GM23338 (cell line): ENCODE data around the gene CABLES1. TPM values are rescaled to one million over a fixed set of nuclear protein-coding genes. Genes with fewer than 3 reads are reported as not detected.

Experiments
- ATAC-seq: fragments of 200-7000 bp; cut with Tn5 transposase; 3 replicates; pipeline ENCODE4 v1.9.1; 2020
- DNase-seq: peaks from one replicate; pipeline ENCODE4 v3.0.0-alpha.2; 2015; ENCODE audit warnings: low spot score
- H2AFZ ChIP-seq: fragments of 200-600 bp; sonication (generic); 2 replicates; pipeline ENCODE4 v1.8.0; 2016; ENCODE audit warnings: antibody characterized with exemption, mild to moderate bottlenecking, moderate library complexity
- H3F3A ChIP-seq: fragments of 200-600 bp; sonication (generic); replicated peaks from 2 replicates; pipeline ENCODE4 v1.8.0; 2017; ENCODE audit warnings: antibody characterized with exemption, mixed run types, low read depth
- H3K27ac ChIP-seq: fragments of 200-600 bp; sonication (generic); 2 replicates; pipeline ENCODE4 v1.6.1; 2016; ENCODE audit warnings: low read depth
- H3K27me3 ChIP-seq: fragments of 200-600 bp; sonication (generic); 2 replicates; pipeline ENCODE4 v1.8.0; 2016; ENCODE audit warnings: mild to moderate bottlenecking, mixed run types, moderate library complexity; ENCODE audit not compliant: insufficient read depth
- H3K36me3 ChIP-seq: fragments of 200-600 bp; sonication (generic); 2 replicates; pipeline ENCODE4 v1.8.0; 2016; ENCODE audit warnings: mild to moderate bottlenecking; ENCODE audit not compliant: insufficient read depth
- H3K4me1 ChIP-seq: fragments of 200-600 bp; sonication (generic); 2 replicates; pipeline ENCODE4 v1.8.0; 2016; ENCODE audit warnings: mild to moderate bottlenecking, moderate library complexity; ENCODE audit not compliant: insufficient read depth
- H3K4me2 ChIP-seq: fragments of 200-600 bp; sonication (generic); 2 replicates; pipeline ENCODE4 v1.7.1; 2017; ENCODE audit warnings: mixed run types
- H3K4me3 ChIP-seq: fragments of 200-600 bp; sonication (generic); 2 replicates; pipeline ENCODE4 v1.6.1; 2016; ENCODE audit warnings: mixed run types
- H3K79me2 ChIP-seq: fragments of 200-600 bp; sonication (generic); replicated peaks from 2 replicates; pipeline ENCODE4 v1.8.0; 2017; ENCODE audit warnings: mild to moderate bottlenecking; ENCODE audit not compliant: insufficient read depth
- H3K9me2 ChIP-seq: fragments of 200-600 bp; sonication (generic); 2 replicates; pipeline ENCODE4 v1.8.0; 2017; ENCODE audit not compliant: insufficient read depth
- H4K20me1 ChIP-seq: fragments of 200-600 bp; sonication (generic); replicated peaks from 2 replicates; pipeline ENCODE4 v1.8.0; 2017; ENCODE audit warnings: mild to moderate bottlenecking; ENCODE audit not compliant: insufficient read depth
- H3K27ac Mint-ChIP-seq: 2 replicates; pipeline ENCODE4 v1.8.0; 2020; ENCODE audit warnings: inconsistent platforms, mild to moderate bottlenecking, moderate library complexity, mixed read lengths
- H3K27me3 Mint-ChIP-seq: 3 replicates; pipeline ENCODE4 v1.8.0; 2022; ENCODE audit warnings: low read depth, mild to moderate bottlenecking, moderate library complexity, mixed read lengths, inconsistent platforms; ENCODE audit not compliant: insufficient read depth, poor library complexity
- H3K36me3 Mint-ChIP-seq: 3 replicates; pipeline ENCODE4 v1.8.0; 2021; ENCODE audit warnings: low read depth, mild to moderate bottlenecking, inconsistent platforms, moderate library complexity, mixed read lengths
- H3K4me1 Mint-ChIP-seq: 3 replicates; pipeline ENCODE4 v1.8.0; 2020; ENCODE audit warnings: mild to moderate bottlenecking, inconsistent platforms, mixed read lengths
- H3K4me3 Mint-ChIP-seq: 3 replicates; pipeline ENCODE4 v1.8.0; 2021; ENCODE audit warnings: moderate library complexity, mild to moderate bottlenecking, inconsistent platforms, mixed read lengths
- H3K9me3 Mint-ChIP-seq: 3 replicates; pipeline ENCODE4 v1.8.0; 2020; ENCODE audit warnings: moderate library complexity, mild to moderate bottlenecking, inconsistent platforms, mixed read lengths
- EZH2 ChIP-seq: fragments of 200-600 bp; sonication (generic); IDR thresholded peaks from one replicate; pipeline ENCODE4 v1.8.0; 2017; ENCODE audit warnings: antibody characterized with exemption, mild to moderate bottlenecking, low read depth; ENCODE audit not compliant: unreplicated experiment
- NANOG ChIP-seq: IDR thresholded peaks from 2 replicates; pipeline ENCODE4 v1.6.1; 2016; ENCODE audit warnings: antibody characterized with exemption, borderline replicate concordance
- POLR2AphosphoS5 ChIP-seq: IDR thresholded peaks from 2 replicates; pipeline ENCODE4 v1.6.1; 2016; ENCODE audit warnings: antibody characterized with exemption, low read depth
- STAT1 ChIP-seq: IDR thresholded peaks from one replicate; pipeline ENCODE4 v1.6.1; 2016; ENCODE audit warnings: antibody characterized with exemption; ENCODE audit not compliant: unreplicated experiment
- ZNF114 ChIP-seq: fragments of 250-450 bp; sonication (Bioruptor Pico); IDR thresholded peaks from 2 replicates; pipeline ENCODE4 v1.5.0; 2020; ENCODE audit warnings: mild to moderate bottlenecking, moderate library complexity
- polyA plus RNA-seq: library from polyadenylated mRNA; unstranded; fragments of >200 nt; fragmentation: Nextera tagmentation; extraction: Ambion mirVana; gene quantifications from 2 replicates; pipeline ENCODE4 v1.2.1, GENCODE V29; 2016
- total RNA-seq: library from RNA; depleted of rRNA; stranded (reverse); fragments of >200 nt; shearing (Covaris generic); gene quantifications from 2 replicates; pipeline ENCODE4 v1.2.3, GENCODE V29; 2014
- TF ChIP-seq, protein P1 (sequence below): IDR thresholded peaks from one replicate; pipeline ENCODE4 v1.6.1; 2018; ENCODE audit warnings: antibody characterized with exemption; ENCODE audit not compliant: unreplicated experiment
- TF ChIP-seq, protein P2 (sequence below): IDR thresholded peaks from 2 replicates; pipeline ENCODE4 v1.6.1; 2016; ENCODE audit warnings: antibody characterized with exemption
- TF ChIP-seq, protein P3 (sequence below), 2 experiments: fragments of 200-600 bp in 1 of 2; sonication (generic) in 1 of 2; conservative IDR thresholded peaks; 2 replicates each; pipeline versions ENCODE4 v1.5.1 to v1.6.1; 2016 to 2017; ENCODE audit warnings: antibody characterized with exemption in 2 of 2, low read depth in 2 of 2, mild to moderate bottlenecking in 2 of 2, moderate library complexity in 1 of 2

CABLES1 gene
- total and polyA plus RNA-seq, 2 experiments from 2014 or later: 2.6 to 12.4 TPM

DNA sequence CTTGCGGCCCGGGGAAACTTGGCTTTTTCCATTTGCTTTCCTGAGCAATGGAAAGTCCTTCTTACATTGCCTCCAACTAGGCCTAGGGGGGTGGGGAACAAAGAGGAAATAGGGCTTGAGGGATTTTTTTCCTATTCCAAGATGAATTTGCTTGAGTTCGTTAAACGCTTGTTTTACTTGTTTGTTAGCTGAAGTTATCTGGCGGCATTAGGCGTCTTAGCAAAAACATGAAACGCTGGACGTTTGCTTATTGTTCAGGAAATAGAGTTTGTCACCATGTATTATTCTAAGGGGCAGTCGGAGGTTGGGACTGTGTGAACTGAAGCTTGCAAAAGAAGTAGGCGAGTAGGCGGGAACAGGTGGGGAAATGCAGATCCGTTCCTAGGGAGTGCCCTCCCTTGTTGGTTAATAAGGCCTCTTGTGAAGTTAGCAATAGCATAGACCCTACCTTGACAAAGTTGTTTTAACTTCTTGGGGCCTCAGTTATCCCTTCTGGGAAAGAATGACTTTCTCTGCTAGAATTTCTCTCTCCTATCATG is 1.9 kb downstream of the CABLES1 start:
- Histone ChIP-seq H3K27ac (no peak overlapping the region), H3K36me3 (no peaks in the 10 kb centered on the region; the same call in 1 of the 2 replicates), H3K4me3 (peak overlapping the region; percentile 60), H3K79me2 (peaks cover 60% of the 10 kb centered on the region), H3F3A (peaks cover 10% of the 10 kb centered on the region), H3K9me2 (no peaks in the 10 kb centered on the region), H2AFZ (0 out of 2 replicates have a peak overlapping the region, but pooled peaks have one; percentile 81), H3K4me2 (peak overlapping the region; percentile 78), H3K4me1 (peaks cover 33% of the 10 kb centered on the region), H3K27me3 (peaks cover 22% of the 10 kb centered on the region), H4K20me1 (peaks cover 9% of the 10 kb centered on the region; the same call in 1 of the 2 replicates)
- Mint-ChIP-seq H3K4me3 (peak overlapping the region; percentile 81), H3K27me3 (peaks cover 29% of the 10 kb centered on the region), H3K27ac (no peak overlapping the region), H3K4me1 (peaks cover 52% of the 10 kb centered on the region), H3K9me3 (no peaks in the 10 kb centered on the region), H3K36me3 (peaks cover 8% of the 10 kb centered on the region; the same call in 2 of the 3 replicates)
- TF ChIP-seq ZNF114 (CRISPR knock-in tag) (no peak), POLR2AphosphoS5 (0 out of 2 replicates have a peak, but pooled peaks have one; percentile 23), EZH2 (peak; percentile 37)
- ATAC-seq: peak; percentile 11
- DNase-seq: peak; percentile 54

- Histone ChIP-seq H3K36me3 (no peaks in the 10 kb centered on the region; the same call in 1 of the 2 replicates), H3K9me2 (no peaks in the 10 kb centered on the region), H3K27ac (no peak overlapping the region), H3K4me3 (peak overlapping the region; percentile 60), H2AFZ (no peak overlapping the region), H3K79me2 (peaks cover 66% of the 10 kb centered on the region), H3K4me1 (peaks cover 31% of the 10 kb centered on the region), H3K4me2 (peak overlapping the region; percentile 78), H3F3A (peaks cover 10% of the 10 kb centered on the region), H4K20me1 (peaks cover 12% of the 10 kb centered on the region; the same call in 1 of the 2 replicates), H3K27me3 (peaks cover 22% of the 10 kb centered on the region)
- Mint-ChIP-seq H3K4me3 (peak overlapping the region; percentile 81), H3K27me3 (peaks cover 29% of the 10 kb centered on the region), H3K4me1 (peaks cover 53% of the 10 kb centered on the region), H3K36me3 (peaks cover 8% of the 10 kb centered on the region; the same call in 2 of the 3 replicates), H3K9me3 (no peaks in the 10 kb centered on the region), H3K27ac (no peak overlapping the region)
- DNase-seq: no peak
- TF ChIP-seq, protein P1, sequence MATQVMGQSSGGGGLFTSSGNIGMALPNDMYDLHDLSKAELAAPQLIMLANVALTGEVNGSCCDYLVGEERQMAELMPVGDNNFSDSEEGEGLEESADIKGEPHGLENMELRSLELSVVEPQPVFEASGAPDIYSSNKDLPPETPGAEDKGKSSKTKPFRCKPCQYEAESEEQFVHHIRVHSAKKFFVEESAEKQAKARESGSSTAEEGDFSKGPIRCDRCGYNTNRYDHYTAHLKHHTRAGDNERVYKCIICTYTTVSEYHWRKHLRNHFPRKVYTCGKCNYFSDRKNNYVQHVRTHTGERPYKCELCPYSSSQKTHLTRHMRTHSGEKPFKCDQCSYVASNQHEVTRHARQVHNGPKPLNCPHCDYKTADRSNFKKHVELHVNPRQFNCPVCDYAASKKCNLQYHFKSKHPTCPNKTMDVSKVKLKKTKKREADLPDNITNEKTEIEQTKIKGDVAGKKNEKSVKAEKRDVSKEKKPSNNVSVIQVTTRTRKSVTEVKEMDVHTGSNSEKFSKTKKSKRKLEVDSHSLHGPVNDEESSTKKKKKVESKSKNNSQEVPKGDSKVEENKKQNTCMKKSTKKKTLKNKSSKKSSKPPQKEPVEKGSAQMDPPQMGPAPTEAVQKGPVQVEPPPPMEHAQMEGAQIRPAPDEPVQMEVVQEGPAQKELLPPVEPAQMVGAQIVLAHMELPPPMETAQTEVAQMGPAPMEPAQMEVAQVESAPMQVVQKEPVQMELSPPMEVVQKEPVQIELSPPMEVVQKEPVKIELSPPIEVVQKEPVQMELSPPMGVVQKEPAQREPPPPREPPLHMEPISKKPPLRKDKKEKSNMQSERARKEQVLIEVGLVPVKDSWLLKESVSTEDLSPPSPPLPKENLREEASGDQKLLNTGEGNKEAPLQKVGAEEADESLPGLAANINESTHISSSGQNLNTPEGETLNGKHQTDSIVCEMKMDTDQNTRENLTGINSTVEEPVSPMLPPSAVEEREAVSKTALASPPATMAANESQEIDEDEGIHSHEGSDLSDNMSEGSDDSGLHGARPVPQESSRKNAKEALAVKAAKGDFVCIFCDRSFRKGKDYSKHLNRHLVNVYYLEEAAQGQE: no peak
- TF ChIP-seq, protein P2, sequence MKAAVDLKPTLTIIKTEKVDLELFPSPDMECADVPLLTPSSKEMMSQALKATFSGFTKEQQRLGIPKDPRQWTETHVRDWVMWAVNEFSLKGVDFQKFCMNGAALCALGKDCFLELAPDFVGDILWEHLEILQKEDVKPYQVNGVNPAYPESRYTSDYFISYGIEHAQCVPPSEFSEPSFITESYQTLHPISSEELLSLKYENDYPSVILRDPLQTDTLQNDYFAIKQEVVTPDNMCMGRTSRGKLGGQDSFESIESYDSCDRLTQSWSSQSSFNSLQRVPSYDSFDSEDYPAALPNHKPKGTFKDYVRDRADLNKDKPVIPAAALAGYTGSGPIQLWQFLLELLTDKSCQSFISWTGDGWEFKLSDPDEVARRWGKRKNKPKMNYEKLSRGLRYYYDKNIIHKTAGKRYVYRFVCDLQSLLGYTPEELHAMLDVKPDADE: no peak
- no peak for TF ChIP-seq STAT1
- TF ChIP-seq, protein P3, sequence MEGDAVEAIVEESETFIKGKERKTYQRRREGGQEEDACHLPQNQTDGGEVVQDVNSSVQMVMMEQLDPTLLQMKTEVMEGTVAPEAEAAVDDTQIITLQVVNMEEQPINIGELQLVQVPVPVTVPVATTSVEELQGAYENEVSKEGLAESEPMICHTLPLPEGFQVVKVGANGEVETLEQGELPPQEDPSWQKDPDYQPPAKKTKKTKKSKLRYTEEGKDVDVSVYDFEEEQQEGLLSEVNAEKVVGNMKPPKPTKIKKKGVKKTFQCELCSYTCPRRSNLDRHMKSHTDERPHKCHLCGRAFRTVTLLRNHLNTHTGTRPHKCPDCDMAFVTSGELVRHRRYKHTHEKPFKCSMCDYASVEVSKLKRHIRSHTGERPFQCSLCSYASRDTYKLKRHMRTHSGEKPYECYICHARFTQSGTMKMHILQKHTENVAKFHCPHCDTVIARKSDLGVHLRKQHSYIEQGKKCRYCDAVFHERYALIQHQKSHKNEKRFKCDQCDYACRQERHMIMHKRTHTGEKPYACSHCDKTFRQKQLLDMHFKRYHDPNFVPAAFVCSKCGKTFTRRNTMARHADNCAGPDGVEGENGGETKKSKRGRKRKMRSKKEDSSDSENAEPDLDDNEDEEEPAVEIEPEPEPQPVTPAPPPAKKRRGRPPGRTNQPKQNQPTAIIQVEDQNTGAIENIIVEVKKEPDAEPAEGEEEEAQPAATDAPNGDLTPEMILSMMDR (conservative IDR thresholded peaks at IDR 0.05; ENCODE audit: low read depth in 2 of 2): no peak
- no peak for TF ChIP-seq NANOG
- ATAC-seq: no peak
Measured at GRCh38 chr18:23137788-23138216, 2.5 kb downstream of the CABLES1 start.
